Parathyroid adenoma (tissue), 2 donors: ENCODE measurements around the gene FADS3.
A peak's percentile ranks its signal among the peaks of the same experiment; 100 is the strongest.

Source experiments
- H2AFZ ChIP-seq: fragments of 300-600 bp; sonication (generic); one replicate; pipeline ENCODE4 v1.7.0; 2017; ENCODE audit warnings: antibody characterized with exemption, mild to moderate bottlenecking
- H3K27ac ChIP-seq: fragments of 300-600 bp; sonication (generic); one replicate; pipeline ENCODE4 v1.7.0; 2017
- H3K27me3 ChIP-seq: fragments of 300-600 bp; sonication (generic); one replicate; pipeline ENCODE4 v1.7.0; 2017; ENCODE audit warnings: low read length; ENCODE audit not compliant: control insufficient read depth, insufficient read depth
- H3K36me3 ChIP-seq: fragments of 300-600 bp; sonication (generic); one replicate; pipeline ENCODE4 v1.7.0; 2017; ENCODE audit warnings: low read length; ENCODE audit not compliant: control insufficient read depth, insufficient read depth
- H3K4me1 ChIP-seq: fragments of 300-600 bp; sonication (generic); one replicate; pipeline ENCODE4 v1.7.0; 2017; ENCODE audit warnings: control low read depth
- H3K4me2 ChIP-seq: fragments of 300-600 bp; sonication (generic); one replicate; pipeline ENCODE4 v1.7.0; 2017; ENCODE audit warnings: low read length
- H3K4me3 ChIP-seq: fragments of 300-600 bp; sonication (generic); one replicate; pipeline ENCODE4 v1.7.0; 2017; ENCODE audit warnings: low read depth, low read length
- H3K79me2 ChIP-seq: fragments of 300-600 bp; sonication (generic); one replicate; pipeline ENCODE4 v1.7.0; 2017; ENCODE audit warnings: control low read depth
- H3K9ac ChIP-seq: fragments of 300-600 bp; sonication (generic); one replicate; pipeline ENCODE4 v1.7.0; 2017; ENCODE audit warnings: mild to moderate bottlenecking
- H3K9me3 ChIP-seq: fragments of 300-600 bp; sonication (generic); one replicate; pipeline ENCODE4 v1.7.0; 2017; ENCODE audit warnings: low read length; ENCODE audit not compliant: control insufficient read depth
- CTCF ChIP-seq: fragments of 300-600 bp; sonication (generic); IDR thresholded peaks from one replicate; pipeline ENCODE4 v1.7.0; 2017; ENCODE audit warnings: antibody characterized with exemption, mild to moderate bottlenecking
- donor health status: primary hyperparathyroidism.

The FADS3 gene

GRCh38 chr11:61880031-61880430 lies 11.3 kb downstream of the FADS3 start:
- Histone ChIP-seq H3K79me2 (no peaks in the 10 kb centered on the region), H2AFZ (no peak overlapping the region), H3K9me3 (no peaks in the 10 kb centered on the region), H3K36me3 (no peaks in the 10 kb centered on the region), H3K27me3 (no peaks in the 10 kb centered on the region), H3K4me2 (no peak overlapping the region), H3K27ac (no peak overlapping the region), H3K4me1 (no peaks in the 10 kb centered on the region), H3K4me3 (no peak overlapping the region), H3K9ac (no peak overlapping the region)
- TF ChIP-seq CTCF = no peak

GRCh38 chr11:61879152-61879551 lies 12.2 kb downstream of the FADS3 start:
- Histone ChIP-seq H3K4me1 (no peaks in the 10 kb centered on the region), H3K9me3 (no peaks in the 10 kb centered on the region), H3K36me3 (no peaks in the 10 kb centered on the region), H3K9ac (no peak overlapping the region), H3K4me2 (no peak overlapping the region), H3K4me3 (no peak overlapping the region), H3K27ac (no peak overlapping the region), H3K79me2 (no peaks in the 10 kb centered on the region), H3K27me3 (no peaks in the 10 kb centered on the region), H2AFZ (no peak overlapping the region)
- TF ChIP-seq CTCF = no peak

- no peaks in the 10 kb centered on the region for H3K27me3 ChIP-seq
- H3K4me1 ChIP-seq = no peaks in the 10 kb centered on the region
- H3K36me3 ChIP-seq = no peaks in the 10 kb centered on the region
- no peak overlapping the region for H2AFZ ChIP-seq
- no peak overlapping the region for H3K4me3 ChIP-seq
- no peak overlapping the region for H3K27ac ChIP-seq
- no peak overlapping the region for H3K9ac ChIP-seq
- no peaks in the 10 kb centered on the region for H3K79me2 ChIP-seq
- no peaks in the 10 kb centered on the region for H3K9me3 ChIP-seq
- no peak for TF ChIP-seq CTCF
- no peak overlapping the region for H3K4me2 ChIP-seq
Measured at GRCh38 chr11:61875698-61876097, 15.6 kb downstream of the FADS3 start.

GRCh38 chr11:61874853-61875252 lies 16.5 kb downstream of the FADS3 start:
- Histone ChIP-seq H3K9ac (no peak overlapping the region), H3K27me3 (no peaks in the 10 kb centered on the region), H3K79me2 (no peaks in the 10 kb centered on the region), H2AFZ (no peak overlapping the region), H3K4me1 (no peaks in the 10 kb centered on the region), H3K27ac (no peak overlapping the region), H3K4me2 (no peak overlapping the region), H3K9me3 (no peaks in the 10 kb centered on the region), H3K4me3 (no peak overlapping the region), H3K36me3 (no peaks in the 10 kb centered on the region)
- TF ChIP-seq CTCF = no peak

- H3K79me2 ChIP-seq = no peaks in the 10 kb centered on the region
- TF ChIP-seq CTCF = no peak
Measured at GRCh38 chr11:61874377-61874809, 17.0 kb downstream of the FADS3 start.

More at GRCh38 chr11:61874377-61874809, 17.0 kb downstream of the FADS3 start:
- no peaks in the 10 kb centered on the region for H3K36me3 ChIP-seq
- no peaks in the 10 kb centered on the region for H3K9me3 ChIP-seq
- no peak overlapping the region for H3K9ac ChIP-seq
- H2AFZ ChIP-seq = no peak overlapping the region
- no peak overlapping the region for H3K4me3 ChIP-seq
- H3K4me2 ChIP-seq = no peak overlapping the region
- no peaks in the 10 kb centered on the region for H3K4me1 ChIP-seq
- H3K27ac ChIP-seq = peak overlapping the region; percentile 44
- H3K27me3 ChIP-seq = no peaks in the 10 kb centered on the region
